GM12891 (cell line): ENCODE measurements around the gene CTNNA3.

Experiments
- DNase-seq: peaks from one replicate; pipeline ENCODE4 v3.0.0; 2011; ENCODE audit warnings: low spot score; ENCODE audit not compliant: insufficient read length
- FAIRE-seq: peaks from 2 replicates; lab custom pipeline; 2011; peaks lifted over from hg19 to GRCh38; lab: Jason Lieb, UNC
- PAX5 ChIP-seq: IDR thresholded peaks from 2 replicates; pipeline ENCODE4 v1.6.1; 2011; ENCODE audit warnings: low read length, moderate library complexity, mild to moderate bottlenecking; ENCODE audit not compliant: insufficient read depth, severe bottlenecking
- POLR2A ChIP-seq: IDR thresholded peaks from 2 replicates; pipeline ENCODE4 v1.6.1; 2011; ENCODE audit warnings: low read depth, low read length, control low read depth
- POLR2AphosphoS5 ChIP-seq: IDR thresholded peaks from 2 replicates; pipeline ENCODE4 v1.6.1; 2011; ENCODE audit warnings: low read depth, low read length, control low read depth
- POU2F2 ChIP-seq: IDR thresholded peaks from 2 replicates; pipeline ENCODE4 v1.6.1; 2011; ENCODE audit warnings: low read depth, mild to moderate bottlenecking, control low read depth, low read length, moderate library complexity
- SPI1 ChIP-seq: IDR thresholded peaks from 2 replicates; pipeline ENCODE4 v1.6.1; 2011; ENCODE audit warnings: low read depth, low read length, control low read depth
- TAF1 ChIP-seq: IDR thresholded peaks from 2 replicates; pipeline ENCODE4 v1.6.1; 2011; ENCODE audit warnings: low read depth, low read length, control low read depth

The CTNNA3 gene

DNA sequence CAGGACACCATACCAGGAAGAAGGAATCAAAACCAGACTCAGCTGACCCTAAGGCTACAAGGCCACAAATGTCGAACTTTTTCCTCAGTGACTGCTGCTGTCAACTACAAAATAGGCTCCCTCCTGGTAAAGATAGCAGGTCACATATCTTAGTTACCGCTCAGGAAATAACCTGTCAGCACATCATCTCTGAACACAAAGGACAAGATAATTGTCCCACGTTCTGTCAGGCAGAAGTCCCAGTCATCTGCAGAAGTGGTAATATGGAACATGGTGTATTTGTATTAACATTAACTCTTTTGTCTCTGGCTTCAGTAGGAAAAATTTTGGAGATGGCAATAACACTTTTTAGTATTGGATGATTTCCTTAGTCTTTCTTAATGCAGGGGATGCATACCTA is 1400.4 kb downstream of the CTNNA3 start:
- no peak for TF ChIP-seq POLR2AphosphoS5
- no peak for TF ChIP-seq TAF1
- no peak for TF ChIP-seq POU2F2
- TF ChIP-seq PAX5, result no peak
- TF ChIP-seq SPI1, result no peak
- TF ChIP-seq POLR2A, result no peak
- FAIRE-seq (no peak), DNase-seq (no peak)

DNA sequence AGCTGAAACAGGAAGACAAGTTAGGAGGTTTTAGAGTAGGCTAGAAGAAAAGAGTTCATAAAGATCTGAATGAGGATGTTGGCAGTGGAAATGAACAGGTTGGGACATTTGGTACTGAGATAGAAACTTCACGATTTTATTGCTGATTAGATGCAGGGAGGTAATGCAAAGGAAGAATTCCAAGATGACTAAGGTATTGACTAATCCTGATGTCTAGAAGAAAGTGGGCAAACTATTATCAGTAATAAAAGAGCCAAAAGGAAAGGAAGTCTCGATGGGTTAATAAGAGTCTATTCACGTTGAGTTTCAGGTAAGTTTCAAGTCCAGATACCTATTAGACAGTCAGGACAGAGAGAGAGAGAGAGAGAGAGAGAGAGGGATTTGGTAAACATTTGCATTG is 1401.5 kb downstream of the CTNNA3 start:
- no peak for FAIRE-seq
- TF ChIP-seq POLR2A (no peak), SPI1 (no peak), TAF1 (no peak), POU2F2 (no peak), PAX5 (no peak), POLR2AphosphoS5 (no peak)
- DNase-seq, result no peak

- no peak for DNase-seq
- TF ChIP-seq POLR2A (no peak), POU2F2 (no peak)
- FAIRE-seq, result no peak
These were observed 1403.1 kb downstream of the CTNNA3 start for GRCh38 chr10:66292922-66293321.

- FAIRE-seq, result no peak
- no peak for DNase-seq
- TF ChIP-seq POU2F2 (no peak), PAX5 (no peak), SPI1 (no peak), POLR2AphosphoS5 (no peak), TAF1 (no peak)
These were observed 1403.5 kb downstream of the CTNNA3 start for GRCh38 chr10:66292456-66292855.

DNA sequence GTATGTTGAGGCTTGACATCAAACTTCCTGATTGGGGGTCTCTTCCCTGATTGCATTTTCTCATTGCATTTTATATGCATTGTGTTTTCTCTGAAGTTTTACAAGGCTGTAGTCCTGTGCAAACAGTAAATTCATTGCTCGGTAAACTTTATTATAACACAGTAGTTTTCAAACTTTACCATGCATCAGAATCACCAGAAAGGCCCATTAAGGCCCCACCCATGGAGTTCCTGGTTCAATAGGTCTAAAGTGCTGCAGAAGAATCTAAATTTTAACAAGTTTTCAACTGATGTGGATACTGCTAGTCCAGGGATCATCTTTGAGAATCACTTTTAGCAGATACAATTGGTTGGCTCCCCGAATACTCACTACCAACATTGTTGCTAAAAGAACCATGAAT is 1404.9 kb downstream of the CTNNA3 start:
- FAIRE-seq, result no peak
- no peak for TF ChIP-seq TAF1
- TF ChIP-seq SPI1, result no peak
- no peak for TF ChIP-seq POLR2A
- TF ChIP-seq POLR2AphosphoS5, result no peak
- DNase-seq, result no peak

DNA sequence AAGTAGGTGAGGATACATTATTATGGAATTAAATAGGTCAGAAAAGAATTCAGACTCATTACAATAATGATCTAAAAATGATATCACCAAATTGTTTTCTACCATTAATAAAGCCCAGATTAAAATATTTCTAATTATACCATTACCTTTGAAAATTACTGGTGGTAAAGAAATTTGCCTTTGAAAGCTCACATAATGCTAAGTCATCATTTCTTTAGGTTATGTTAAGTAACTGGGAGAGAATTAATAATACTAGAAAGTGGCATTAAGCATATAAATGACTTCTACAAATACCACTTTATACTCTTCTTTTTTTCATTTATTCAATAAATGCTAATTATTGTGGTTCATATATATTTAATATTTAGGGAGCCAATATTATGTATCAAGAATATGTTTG is 1411.4 kb downstream of the CTNNA3 start:
- TF ChIP-seq SPI1 (no peak), POLR2AphosphoS5 (no peak), TAF1 (no peak), POLR2A (no peak), PAX5 (no peak), POU2F2 (no peak)
- DNase-seq (no peak), FAIRE-seq (no peak)

DNA sequence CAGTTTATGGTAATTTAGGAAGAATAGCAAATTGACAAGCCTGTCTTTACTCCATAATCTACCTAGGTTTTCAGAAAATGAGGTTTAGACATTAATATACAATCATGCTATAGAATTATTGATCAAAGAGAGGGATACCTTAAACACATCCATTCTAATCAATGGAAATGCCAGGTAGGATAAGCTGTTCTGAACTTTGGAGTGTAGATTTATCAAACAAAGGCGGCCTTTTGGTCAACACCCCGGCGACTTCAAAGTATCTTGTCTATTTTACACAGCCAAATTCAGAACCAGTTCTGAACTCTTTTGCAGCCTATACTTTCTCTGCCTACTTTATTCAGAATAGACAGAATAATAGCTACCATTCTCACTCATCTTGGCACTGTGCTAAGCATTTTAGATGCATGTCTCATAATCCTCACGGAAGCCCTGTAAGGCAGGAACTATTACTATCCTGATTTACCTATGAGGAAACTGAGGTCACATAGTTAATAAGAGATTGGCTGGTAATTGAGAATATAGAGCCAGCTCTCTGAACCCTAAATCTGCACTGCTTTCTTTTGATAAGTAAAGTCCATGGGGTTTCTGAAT is 1412.0 kb downstream of the CTNNA3 start:
- no peak for FAIRE-seq
- TF ChIP-seq SPI1, result no peak
- no peak for TF ChIP-seq POLR2AphosphoS5
- no peak for TF ChIP-seq PAX5
- no peak for TF ChIP-seq POU2F2
- no peak for TF ChIP-seq TAF1
- no peak for TF ChIP-seq POLR2A
- DNase-seq, result no peak

- DNase-seq, result no peak
- no peak for FAIRE-seq
- TF ChIP-seq POLR2A, result no peak
- TF ChIP-seq POLR2AphosphoS5, result no peak
- no peak for TF ChIP-seq TAF1
- TF ChIP-seq PAX5, result no peak
- no peak for TF ChIP-seq SPI1
- no peak for TF ChIP-seq POU2F2
These were observed 1412.9 kb downstream of the CTNNA3 start for GRCh38 chr10:66283064-66283463.

GRCh38 chr10:66281327-66281726 is 1414.7 kb downstream of the CTNNA3 start:
- no peak for DNase-seq
- FAIRE-seq, result no peak
- TF ChIP-seq SPI1, result no peak
- no peak for TF ChIP-seq POLR2A
- no peak for TF ChIP-seq TAF1
- TF ChIP-seq POLR2AphosphoS5, result no peak
- no peak for TF ChIP-seq PAX5
- TF ChIP-seq POU2F2, result no peak

GRCh38 chr10:66277481-66277880 is 1418.5 kb downstream of the CTNNA3 start:
- DNase-seq (no peak), FAIRE-seq (no peak)
- TF ChIP-seq POLR2A (no peak), POU2F2 (no peak), TAF1 (no peak), PAX5 (no peak), SPI1 (no peak), POLR2AphosphoS5 (no peak)
